WTC11 (cell line): Measurements from ENCODE around the gene NPTX1. TPM values are rescaled to one million over a fixed set of nuclear protein-coding genes. Genes with fewer than 3 reads are reported as not detected.
A peak's percentile ranks its signal among the peaks of the same experiment; 100 is the strongest.

Source experiments
- ATAC-seq: fragments of 200-7000 bp; cut with Tn5 transposase; 2 replicates; pipeline ENCODE4 v1.10.0; 2021; ENCODE audit warnings: mild to moderate bottlenecking, moderate library complexity
- CTCF ChIA-PET: fragments of 300-600 bp; sonication (Branson Sonifier 250); formaldehyde crosslinking; loops from one replicate; lab custom pipeline; 2021; ENCODE audit warnings: antibody characterized with exemption; lab: Charles Lee
- POLR2A ChIA-PET: fragments of 350-600 bp; sonication (Branson Sonifier 250); formaldehyde crosslinking; loops from one replicate; lab custom pipeline; 2021; ENCODE audit warnings: antibody characterized with exemption; lab: Charles Lee
- DNase-seq: peaks from one replicate; pipeline ENCODE4 v3.0.0; 2021; ENCODE audit warnings: low spot score
- H3K27ac Mint-ChIP-seq: 2 replicates; pipeline ENCODE4 v1.8.0; 2021; ENCODE audit warnings: mixed read lengths
- H3K27me3 Mint-ChIP-seq: 2 replicates; pipeline ENCODE4 v1.8.0; 2021; ENCODE audit warnings: low read depth, mild to moderate bottlenecking, moderate library complexity, mixed read lengths
- H3K36me3 Mint-ChIP-seq: 2 replicates; pipeline ENCODE4 v1.8.0; 2021; ENCODE audit warnings: mixed read lengths
- H3K4me1 Mint-ChIP-seq: 2 replicates; pipeline ENCODE4 v1.8.0; 2022; ENCODE audit warnings: mixed read lengths
- H3K4me3 Mint-ChIP-seq: 2 replicates; pipeline ENCODE4 v1.8.0; 2021; ENCODE audit warnings: mild to moderate bottlenecking, moderate library complexity, mixed read lengths
- H3K9me3 Mint-ChIP-seq: 2 replicates; pipeline ENCODE4 v1.8.0; 2021; ENCODE audit warnings: mixed read lengths
- ATF2 ChIP-seq: sonication (generic); formaldehyde crosslinking; IDR thresholded peaks from 2 replicates; pipeline ENCODE4 v1.8.1; 2022; ENCODE audit warnings: low read depth, missing genetic modification reagents, borderline replicate concordance
- CREB1 ChIP-seq: sonication (generic); formaldehyde crosslinking; IDR thresholded peaks from 2 replicates; pipeline ENCODE4 v1.8.0; 2023; ENCODE audit warnings: mild to moderate bottlenecking, missing genetic modification reagents
- E2F4 ChIP-seq: sonication (generic); formaldehyde crosslinking; IDR thresholded peaks from 2 replicates; pipeline ENCODE4 v1.8.1; 2022; ENCODE audit warnings: low read depth, mild to moderate bottlenecking, moderate library complexity, missing genetic modification reagents, borderline replicate concordance
- ERG ChIP-seq: fragments of 250-450 bp; sonication (Bioruptor Pico); IDR thresholded peaks from 2 replicates; pipeline ENCODE4 v1.8.0; 2021; ENCODE audit warnings: mild to moderate bottlenecking
- FOXJ3 ChIP-seq: sonication (generic); formaldehyde crosslinking; IDR thresholded peaks from 2 replicates; pipeline ENCODE4 v1.9.0; 2021; ENCODE audit warnings: missing genetic modification reagents, mild to moderate bottlenecking, borderline replicate concordance
- FOXK1 ChIP-seq: sonication (generic); formaldehyde crosslinking; IDR thresholded peaks from 2 replicates; pipeline ENCODE4 v1.8.0; 2022; ENCODE audit warnings: mild to moderate bottlenecking, moderate library complexity, missing genetic modification reagents
- HMGXB4 ChIP-seq: sonication (generic); formaldehyde crosslinking; IDR thresholded peaks from 2 replicates; pipeline ENCODE4 v1.8.1; 2023; ENCODE audit warnings: mild to moderate bottlenecking, moderate library complexity, missing genetic modification reagents
- OVOL2 ChIP-seq: fragments of 250-450 bp; sonication (Bioruptor Pico); IDR thresholded peaks from 2 replicates; pipeline ENCODE4 v1.9.0; 2021; ENCODE audit warnings: mild to moderate bottlenecking, borderline replicate concordance
- PRDM15 ChIP-seq: sonication (generic); formaldehyde crosslinking; IDR thresholded peaks from 2 replicates; pipeline ENCODE4 v1.8.0; 2022; ENCODE audit warnings: missing genetic modification reagents
- SP1 ChIP-seq: sonication (generic); formaldehyde crosslinking; conservative IDR thresholded peaks from 2 replicates; pipeline ENCODE4 v1.8.1; 2022; ENCODE audit warnings: missing genetic modification reagents
- STAT6 ChIP-seq: sonication (generic); formaldehyde crosslinking; conservative IDR thresholded peaks from 2 replicates; pipeline ENCODE4 v1.8.1; 2023; ENCODE audit warnings: mild to moderate bottlenecking, low read depth, missing genetic modification reagents, moderate library complexity
- USF1 ChIP-seq: sonication (generic); formaldehyde crosslinking; IDR thresholded peaks from 2 replicates; pipeline ENCODE4 v1.8.0; 2022; ENCODE audit warnings: mild to moderate bottlenecking, missing genetic modification reagents
- ZNF281 ChIP-seq: sonication (generic); formaldehyde crosslinking; IDR thresholded peaks from 2 replicates; pipeline ENCODE4 v1.8.0; 2023; ENCODE audit warnings: mild to moderate bottlenecking, missing genetic modification reagents
- ZNF317 ChIP-seq: sonication (generic); formaldehyde crosslinking; IDR thresholded peaks from 2 replicates; pipeline ENCODE4 v1.8.1; 2023; ENCODE audit warnings: low read depth, mild to moderate bottlenecking, moderate library complexity, missing genetic modification reagents, borderline replicate concordance
- total RNA-seq: library from RNA; stranded (reverse); gene quantifications from 3 replicates; pipeline ENCODE4 v1.2.3, GENCODE V29; 2021

The NPTX1 gene
- total RNA-seq, 1 experiment from 2014 or later: 15.1 TPM

GRCh38 chr17:80498920-80499410, 22.6 kb upstream of the NPTX1 start (continued):
- no peak for TF ChIP-seq ZNF281
- TF ChIP-seq, all 79 proteins: peak for 0

- no peak for DNase-seq
- no peaks in the 10 kb centered on the region for H3K27me3 Mint-ChIP-seq
- H3K27ac Mint-ChIP-seq: no peak overlapping the region
- no peak for TF ChIP-seq OVOL2 (CRISPR knock-in tag)
- TF ChIP-seq ZNF317 (CRISPR knock-in tag): no peak
- TF ChIP-seq HMGXB4: no peak
- TF ChIP-seq E2F4 (CRISPR knock-in tag): no peak
- no peak for TF ChIP-seq STAT6
- TF ChIP-seq ATF2 (CRISPR knock-in tag): no peak
- no peak for TF ChIP-seq ERG (CRISPR knock-in tag)
- TF ChIP-seq CREB1 (CRISPR knock-in tag): no peak
- no peak for TF ChIP-seq SP1 (CRISPR knock-in tag)
- TF ChIP-seq FOXK1 (CRISPR knock-in tag): no peak
- TF ChIP-seq PRDM15 (CRISPR knock-in tag): no peak
- TF ChIP-seq ZNF281: no peak
- no peak for TF ChIP-seq FOXJ3 (CRISPR knock-in tag)
- TF ChIP-seq USF1 (CRISPR knock-in tag): no peak
These were observed 22.0 kb upstream of the NPTX1 start for GRCh38 chr17:80498242-80498919.

More at GRCh38 chr17:80498242-80498919, 22.0 kb upstream of the NPTX1 start:
- no peak overlapping the region for H3K4me3 Mint-ChIP-seq
- H3K9me3 Mint-ChIP-seq: no peaks in the 10 kb centered on the region
- ChIA-PET POLR2A (no interaction called here), CTCF (interaction anchor here (0.6 to 1.0 kb wide), 5 partner anchors 14 to 83 kb away, joined by 3 to 7 read pairs (median 4); no protein-coding TSS in a partner anchor)
- H3K4me1 Mint-ChIP-seq: peaks cover 4% of the 10 kb centered on the region
- ATAC-seq: peak; percentile 26
- no peaks in the 10 kb centered on the region for H3K36me3 Mint-ChIP-seq
